HEK293 (cell line): Measurements from ENCODE around the gene CTRB1.

ENCODE experiments used
- CTCF ChIP-seq: fragments of 450-650 bp; formaldehyde crosslinking; IDR thresholded peaks from 2 replicates; pipeline ENCODE4 v1.5.1; 2016; ENCODE audit warnings: missing biosample characterization, missing genetic modification characterization
- ZNF280D ChIP-seq: fragments of 450-650 bp; formaldehyde crosslinking; IDR thresholded peaks from 2 replicates; pipeline ENCODE4 v1.5.1; 2016; ENCODE audit warnings: missing biosample characterization, missing genetic modification characterization
- ZNF558 ChIP-seq: fragments of 450-650 bp; formaldehyde crosslinking; IDR thresholded peaks from 2 replicates; pipeline ENCODE4 v1.5.1; 2016; ENCODE audit warnings: missing biosample characterization, missing genetic modification characterization
- ZSCAN30 ChIP-seq: fragments of 450-650 bp; IDR thresholded peaks from 2 replicates; pipeline ENCODE4 v1.5.1; 2018; ENCODE audit warnings: missing biosample characterization, mild to moderate bottlenecking, missing genetic modification characterization, moderate library complexity

GRCh38 chr16:75198135-75198600, 20.6 kb upstream of the CTRB1 start:
- TF ChIP-seq CTCF (tag by site-specific recombination) (no peak), ZNF558 (tag by site-specific recombination) (no peak), ZSCAN30 (no peak), ZNF280D (no peak)
